Ammon's horn (tissue), 1 donor: ENCODE measurements around the gene PTPRK.
A peak's percentile ranks its signal among the peaks of the same experiment; 100 is the strongest.
"Not testable (repeated sequence)": the region's sequence is repeated elsewhere in the genome, so short reads cannot be mapped to it uniquely, and the experiment has no call there.

Source experiments
- DNase-seq: peaks from one replicate; pipeline ENCODE4 v3.0.0-alpha.2; 2016; ENCODE audit warnings: low spot score

PTPRK gene

GRCh38 chr6:128491100-128491581 is 29.3 kb downstream of the PTPRK start:
- DNase-seq: no peak

- DNase-seq: no peak
These were observed 32.7 kb downstream of the PTPRK start for GRCh38 chr6:128487746-128488145.

GRCh38 chr6:128487055-128487454 is 33.3 kb downstream of the PTPRK start:
- no peak for DNase-seq

GRCh38 chr6:128486580-128486979 is 33.8 kb downstream of the PTPRK start:
- not testable (repeated sequence) for DNase-seq

GRCh38 chr6:128483472-128484135 is 36.8 kb downstream of the PTPRK start:
- no peak for DNase-seq

- peak; percentile 64 for DNase-seq
These were observed 37.8 kb downstream of the PTPRK start for GRCh38 chr6:128482642-128483041.

GRCh38 chr6:128479991-128480390 is 40.4 kb downstream of the PTPRK start:
- DNase-seq: no peak

- no peak for DNase-seq
These were observed 41.2 kb downstream of the PTPRK start for GRCh38 chr6:128479048-128479666.

GRCh38 chr6:128478230-128479047 is 42.0 kb downstream of the PTPRK start:
- no peak for DNase-seq

GRCh38 chr6:128474933-128475332 is 45.5 kb downstream of the PTPRK start:
- DNase-seq: no peak

GRCh38 chr6:128474481-128474880 is 45.9 kb downstream of the PTPRK start:
- DNase-seq: no peak

GRCh38 chr6:128471907-128472306 is 48.5 kb downstream of the PTPRK start:
- no peak for DNase-seq

- DNase-seq: no peak
These were observed 54.7 kb downstream of the PTPRK start for GRCh38 chr6:128465368-128466343.

GRCh38 chr6:128464790-128465189 is 55.6 kb downstream of the PTPRK start:
- DNase-seq: no peak

GRCh38 chr6:128463942-128464341 is 56.5 kb downstream of the PTPRK start:
- DNase-seq: no peak

GRCh38 chr6:128461501-128461900 is 58.9 kb downstream of the PTPRK start:
- no peak for DNase-seq

- peak; percentile 51 for DNase-seq
These were observed 63.7 kb downstream of the PTPRK start for GRCh38 chr6:128456510-128457230.

GRCh38 chr6:128455959-128456358 is 64.4 kb downstream of the PTPRK start:
- no peak for DNase-seq

GRCh38 chr6:128452713-128453112 is 67.7 kb downstream of the PTPRK start:
- DNase-seq: no peak

GRCh38 chr6:128446497-128446896 is 73.9 kb downstream of the PTPRK start:
- no peak for DNase-seq

- DNase-seq: no peak
These were observed 76.8 kb downstream of the PTPRK start for GRCh38 chr6:128443553-128443952.
